HEK293 (cell line): Measurements from ENCODE around the gene OVOL1.

ENCODE experiments used
- CTCF ChIA-PET: fragments of 350-600 bp; formaldehyde crosslinking; extraction: SDS; loops from one replicate; lab custom pipeline; 2021; ENCODE audit warnings: antibody characterized with exemption; lab: Yijun Ruan, JAX
- POLR2A ChIA-PET: fragments of 300-600 bp; formaldehyde crosslinking; extraction: SDS; loops from one replicate; lab custom pipeline; 2020; ENCODE audit warnings: antibody characterized with exemption, inconsistent platforms; lab: Yijun Ruan, JAX
- H3K27ac ChIP-seq: fragments of 200-500 bp; sonication (Bioruptor generic); 2 replicates; pipeline ENCODE4 v1.5.1; 2014; ENCODE audit warnings: low read depth, low read length, control low read depth, inconsistent platforms; ENCODE audit errors: extremely low read depth
- H3K36me3 ChIP-seq, 2 experiments: fragments of 200-500 bp in 1 of 2; sonication (Bioruptor generic) in 1 of 2; 1 replicate in 1 of 2; 2 replicates in 1 of 2; pipeline ENCODE4 v1.5.1; 2014 to 2017; ENCODE audit warnings: inconsistent platforms in 2 of 2, low read length in 2 of 2; ENCODE audit not compliant: control insufficient read depth in 2 of 2, insufficient read depth in 1 of 2
- H3K4me1 ChIP-seq: fragments of 200-500 bp; sonication (Bioruptor generic); 2 replicates; pipeline ENCODE4 v1.5.1; 2014; ENCODE audit warnings: mild to moderate bottlenecking, low read length, inconsistent platforms; ENCODE audit not compliant: control insufficient read depth, insufficient read depth
- H3K4me3 ChIP-seq: 2 replicates; pipeline ENCODE4 v1.5.1; 2011; ENCODE audit warnings: low read depth, mild to moderate bottlenecking, control low read depth, low read length, moderate library complexity
- H3K9me3 ChIP-seq: fragments of 200-500 bp; sonication (Bioruptor generic); 2 replicates; pipeline ENCODE4 v1.5.1; 2014; ENCODE audit warnings: low read depth, low read length, inconsistent platforms; ENCODE audit not compliant: control insufficient read depth, insufficient read depth
- GFI1B ChIP-seq: fragments of 450-650 bp; formaldehyde crosslinking; IDR thresholded peaks from 2 replicates; pipeline ENCODE4 v1.5.1; 2016; ENCODE audit warnings: missing biosample characterization, missing genetic modification characterization
- KLF10 ChIP-seq: fragments of 450-650 bp; IDR thresholded peaks from 2 replicates; pipeline ENCODE4 v1.5.1; 2018; ENCODE audit warnings: missing biosample characterization, mild to moderate bottlenecking, missing genetic modification characterization
- PATZ1 ChIP-seq: fragments of 450-650 bp; formaldehyde crosslinking; IDR thresholded peaks from 2 replicates; pipeline ENCODE4 v1.5.1; 2016; ENCODE audit warnings: missing biosample characterization, missing genetic modification characterization
- PRDM10 ChIP-seq: fragments of 450-650 bp; formaldehyde crosslinking; IDR thresholded peaks from 2 replicates; pipeline ENCODE4 v1.5.1; 2016; ENCODE audit warnings: missing biosample characterization, missing genetic modification characterization
- REST ChIP-seq: fragments of 450-650 bp; formaldehyde crosslinking; IDR thresholded peaks from 2 replicates; pipeline ENCODE4 v1.5.1; 2016; ENCODE audit warnings: missing biosample characterization, missing genetic modification characterization
- ZBTB10 ChIP-seq: fragments of 450-650 bp; formaldehyde crosslinking; IDR thresholded peaks from 2 replicates; pipeline ENCODE4 v1.5.1; 2016; ENCODE audit warnings: missing biosample characterization, missing genetic modification characterization
- ZNF48 ChIP-seq: fragments of 450-650 bp; formaldehyde crosslinking; IDR thresholded peaks from 2 replicates; pipeline ENCODE4 v1.5.1; 2016; ENCODE audit warnings: missing biosample characterization, missing genetic modification characterization
- ZNF544 ChIP-seq: fragments of 450-650 bp; formaldehyde crosslinking; IDR thresholded peaks from 2 replicates; pipeline ENCODE4 v1.5.0; 2017; ENCODE audit warnings: missing biosample characterization, missing genetic modification characterization
- ZNF600 ChIP-seq: fragments of 450-650 bp; formaldehyde crosslinking; IDR thresholded peaks from 2 replicates; pipeline ENCODE4 v1.5.1; 2016; ENCODE audit warnings: missing biosample characterization, missing genetic modification characterization
- ZNF610 ChIP-seq: fragments of 450-650 bp; formaldehyde crosslinking; IDR thresholded peaks from 2 replicates; pipeline ENCODE4 v1.5.1; 2016; ENCODE audit warnings: missing biosample characterization, missing genetic modification characterization, borderline replicate concordance
- ZNF660 ChIP-seq: fragments of 450-650 bp; IDR thresholded peaks from 2 replicates; pipeline ENCODE4 v1.5.1; 2018; ENCODE audit warnings: missing biosample characterization, mild to moderate bottlenecking, missing genetic modification characterization
- ZNF777 ChIP-seq: fragments of 450-650 bp; formaldehyde crosslinking; IDR thresholded peaks from 2 replicates; pipeline ENCODE4 v1.5.1; 2017; ENCODE audit warnings: missing biosample characterization, missing genetic modification characterization, borderline replicate concordance
- ZNF785 ChIP-seq: fragments of 450-650 bp; formaldehyde crosslinking; IDR thresholded peaks from 2 replicates; pipeline ENCODE4 v1.5.1; 2016; ENCODE audit warnings: missing biosample characterization, missing genetic modification characterization
- TF ChIP-seq, protein P1 (sequence below): fragments of 450-650 bp; formaldehyde crosslinking; optimal IDR thresholded peaks from 2 replicates; pipeline ENCODE3; 2016; ENCODE audit warnings: missing biosample characterization, mild to moderate bottlenecking, missing genetic modification characterization

Gene OVOL1

GRCh38 chr11:65773784-65774411 lies 13.0 kb upstream of the OVOL1 start:
- H3K4me3 ChIP-seq = no peak overlapping the region
- POLR2A ChIA-PET = interaction anchor here (0.6 to 1.7 kb wide), 3 partner anchors 16 to 465 kb away, joined by 3 to 6 read pairs (median 3); partner anchors contain the start of gene KAT5
- TF ChIP-seq ZNF544 (tag by site-specific recombination) (no peak), ZBTB10 (no peak), REST (no peak), PATZ1 (tag by site-specific recombination) (no peak), ZNF600 (tag by site-specific recombination) (no peak), PRDM10 (no peak), ZNF660 (no peak), ZNF610 (no peak), GFI1B (tag by site-specific recombination) (no peak), ZNF48 (tag by site-specific recombination) (no peak), ZNF785 (no peak), KLF10 (tag by site-specific recombination) (no peak), ZNF777 (tag by site-specific recombination) (no peak)
- TF ChIP-seq, protein P1, sequence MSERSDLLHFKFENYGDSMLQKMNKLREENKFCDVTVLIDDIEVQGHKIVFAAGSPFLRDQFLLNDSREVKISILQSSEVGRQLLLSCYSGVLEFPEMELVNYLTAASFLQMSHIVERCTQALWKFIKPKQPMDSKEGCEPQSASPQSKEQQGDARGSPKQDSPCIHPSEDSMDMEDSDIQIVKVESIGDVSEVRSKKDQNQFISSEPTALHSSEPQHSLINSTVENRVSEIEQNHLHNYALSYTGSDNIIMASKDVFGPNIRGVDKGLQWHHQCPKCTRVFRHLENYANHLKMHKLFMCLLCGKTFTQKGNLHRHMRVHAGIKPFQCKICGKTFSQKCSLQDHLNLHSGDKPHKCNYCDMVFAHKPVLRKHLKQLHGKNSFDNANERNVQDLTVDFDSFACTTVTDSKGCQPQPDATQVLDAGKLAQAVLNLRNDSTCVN (tag by site-specific recombination) = no peak
- TF ChIP-seq, all 188 proteins: peak for 0
- no peaks in the 10 kb centered on the region for H3K4me1 ChIP-seq
- peaks cover 0 to 36% of the 10 kb centered on the region in 2 experiments; a peak in 1 of 3 replicates for H3K36me3 ChIP-seq
- H3K27ac ChIP-seq = no peak overlapping the region
- H3K9me3 ChIP-seq = no peaks in the 10 kb centered on the region
- CTCF ChIA-PET = interaction anchor here (0.8 to 1.2 kb wide), 3 partner anchors 43 to 249 kb away, joined by 3 to 4 read pairs (median 3); partner anchors contain the start of gene KAT5
